Activated naive CD4-positive, alpha-beta T cell treated with Interleukin-2 at 50 U/mL for 16 hours (primary cell): ENCODE measurements around the gene ADGRD1.
"Not testable (repeated sequence)": the region's sequence is repeated elsewhere in the genome, so short reads cannot be mapped to it uniquely, and the experiment has no call there.

Source experiments
- DNase-seq: peaks from one replicate; pipeline ENCODE4 v3.0.0-alpha.2; 2020

The ADGRD1 gene

GRCh38 chr12:130953771-130954543, at the start of gene ADGRD1:
Gene ADGRD1, plus strand, starts transcription at chr12:130953907. Its CDS starts 559 bp downstream, at chr12:130954466.
- DNase-seq = no peak

- DNase-seq = no peak
Observed at GRCh38 chr12:130904064-130904463, 49.6 kb upstream of the ADGRD1 start.

GRCh38 chr12:130904936-130905455, 48.7 kb upstream of the ADGRD1 start:
- not testable (repeated sequence) for DNase-seq

GRCh38 chr12:130909111-130909510, 44.6 kb upstream of the ADGRD1 start:
- no peak for DNase-seq

GRCh38 chr12:130911193-130911592, 42.5 kb upstream of the ADGRD1 start:
- DNase-seq = no peak

GRCh38 chr12:130911933-130912332, 41.8 kb upstream of the ADGRD1 start:
- DNase-seq = no peak

GRCh38 chr12:130916241-130916911, 37.3 kb upstream of the ADGRD1 start:
- no peak for DNase-seq

- no peak for DNase-seq
Observed at GRCh38 chr12:130917607-130918006, 36.1 kb upstream of the ADGRD1 start.

- no peak for DNase-seq
Observed at GRCh38 chr12:130919086-130919485, 34.6 kb upstream of the ADGRD1 start.

- DNase-seq = no peak
Observed at GRCh38 chr12:130920119-130920703, 33.5 kb upstream of the ADGRD1 start.

GRCh38 chr12:130920723-130921381, 32.9 kb upstream of the ADGRD1 start:
- DNase-seq = no peak

- no peak for DNase-seq
Observed at GRCh38 chr12:130922511-130922953, 31.2 kb upstream of the ADGRD1 start.

- DNase-seq = no peak
Observed at GRCh38 chr12:130924966-130925665, 28.6 kb upstream of the ADGRD1 start.

GRCh38 chr12:130925666-130926015, 28.1 kb upstream of the ADGRD1 start:
- no peak for DNase-seq

- no peak for DNase-seq
Observed at GRCh38 chr12:130929363-130929762, 24.3 kb upstream of the ADGRD1 start.

GRCh38 chr12:130932061-130932930, 21.4 kb upstream of the ADGRD1 start:
- no peak for DNase-seq

- no peak for DNase-seq
Observed at GRCh38 chr12:130933269-130933995, 20.3 kb upstream of the ADGRD1 start.

GRCh38 chr12:130934753-130935152, 19.0 kb upstream of the ADGRD1 start:
- DNase-seq = no peak

- DNase-seq = no peak
Observed at GRCh38 chr12:130936561-130936960, 17.1 kb upstream of the ADGRD1 start.

GRCh38 chr12:130937063-130937462, 16.6 kb upstream of the ADGRD1 start:
- DNase-seq = no peak

GRCh38 chr12:130937546-130937945, 16.2 kb upstream of the ADGRD1 start:
- DNase-seq = not testable (repeated sequence)
